CD14-positive monocyte (primary cell): ENCODE data around the gene IVD. TPM values are rescaled to one million over a fixed set of nuclear protein-coding genes. Genes with fewer than 3 reads are reported as not detected.

ENCODE experiments used
- DNase-seq, 3 donors: peaks; one replicate each; pipeline ENCODE4 v3.0.0-alpha.2; 2011 to 2022
- H2AFZ ChIP-seq: 2 replicates; pipeline ENCODE4 v1.6.0; 2012; ENCODE audit warnings: mild to moderate bottlenecking, low read depth, low read length, inconsistent platforms; ENCODE audit not compliant: insufficient read depth, poor library complexity, severe bottlenecking
- H3K27ac ChIP-seq, 2 donors: 1 replicate in 1 of 2; 2 replicates in 1 of 2; pipeline ENCODE4 v1.5.1; 2012 to 2013; ENCODE audit warnings: low read length in 2 of 2, control low read depth in 1 of 2, inconsistent platforms in 1 of 2, low read depth in 1 of 2, mild to moderate bottlenecking in 1 of 2
- H3K27me3 ChIP-seq, 2 donors: one replicate each; pipeline versions ENCODE4 v1.6.0 to v1.6.1; 2011 to 2013; ENCODE audit warnings: low read length in 2 of 2; ENCODE audit not compliant: control insufficient read depth in 2 of 2, insufficient read depth in 2 of 2
- H3K36me3 ChIP-seq, 2 donors: replicated peaks in 1 of 2; 1 replicate in 1 of 2; 2 replicates in 1 of 2; pipeline versions ENCODE4 v1.5.1 to v1.6.1; 2012 to 2013; ENCODE audit warnings: low read length in 2 of 2, control low read depth in 1 of 2, inconsistent platforms in 1 of 2, mild to moderate bottlenecking in 1 of 2; ENCODE audit not compliant: insufficient read depth in 2 of 2, control insufficient read depth in 1 of 2
- H3K4me1 ChIP-seq, 2 donors: 1 replicate in 1 of 2; 2 replicates in 1 of 2; pipeline versions ENCODE4 v1.5.1 to v1.6.1; 2012 to 2013; ENCODE audit warnings: low read length in 2 of 2, control low read depth in 1 of 2, inconsistent platforms in 1 of 2, mild to moderate bottlenecking in 1 of 2, moderate library complexity in 1 of 2; ENCODE audit not compliant: insufficient read depth in 2 of 2, control insufficient read depth in 1 of 2
- H3K4me2 ChIP-seq: replicated peaks from 2 replicates; pipeline ENCODE3; 2012; ENCODE audit warnings: low read length, moderate library complexity, mild to moderate bottlenecking; ENCODE audit not compliant: poor library complexity, severe bottlenecking; ENCODE audit errors: extremely low read depth
- H3K4me3 ChIP-seq, 3 experiments: fragments of 200-600 bp in 1 of 3; sonication (generic) in 1 of 3; replicated peaks in 1 of 3; 1 replicate in 2 of 3; 2 replicates in 1 of 3; pipeline ENCODE4 v1.5.1; 2011 to 2013; ENCODE audit warnings: low read length in 3 of 3, mild to moderate bottlenecking in 3 of 3, control low read depth in 2 of 3, low read depth in 2 of 3, inconsistent platforms in 1 of 3, moderate library complexity in 1 of 3
- H3K79me2 ChIP-seq: 2 replicates; pipeline ENCODE4 v1.6.0; 2012; ENCODE audit warnings: mild to moderate bottlenecking, control low read depth, inconsistent platforms, low read length, moderate library complexity; ENCODE audit not compliant: insufficient read depth
- H3K9ac ChIP-seq: 2 replicates; pipeline ENCODE4 v1.6.0; 2017; ENCODE audit warnings: low read length, mild to moderate bottlenecking; ENCODE audit not compliant: insufficient read depth, poor library complexity, severe bottlenecking
- H3K9me3 ChIP-seq, 2 donors: replicated peaks in 1 of 2; 1 replicate in 1 of 2; 2 replicates in 1 of 2; pipeline versions ENCODE4 v1.5.1 to v1.6.1; 2012 to 2013; ENCODE audit warnings: low read length in 2 of 2, control low read depth in 1 of 2; ENCODE audit not compliant: control insufficient read depth in 1 of 2, insufficient read depth in 1 of 2
- H4K20me1 ChIP-seq: 2 replicates; pipeline ENCODE4 v1.6.0; 2012; ENCODE audit warnings: mild to moderate bottlenecking, low read length, control low read depth, moderate library complexity; ENCODE audit not compliant: insufficient read depth
- H3K27ac Mint-ChIP-seq, 7 donors: one replicate each; pipeline ENCODE4 v1.8.0; 2020; ENCODE audit warnings: mild to moderate bottlenecking in 7 of 7, mixed read lengths in 7 of 7, moderate library complexity in 6 of 7, inconsistent platforms in 2 of 7
- H3K27me3 Mint-ChIP-seq, 3 donors: one replicate each; pipeline ENCODE4 v1.8.0; 2021 to 2022; ENCODE audit warnings: low read depth in 3 of 3, mild to moderate bottlenecking in 3 of 3, mixed read lengths in 3 of 3, moderate library complexity in 3 of 3, inconsistent platforms in 1 of 3
- H3K36me3 Mint-ChIP-seq, 2 donors: one replicate each; pipeline ENCODE4 v1.8.0; 2020; ENCODE audit warnings: mixed read lengths in 2 of 2, inconsistent platforms in 1 of 2, mild to moderate bottlenecking in 1 of 2
- H3K4me1 Mint-ChIP-seq: one replicate; pipeline ENCODE4 v1.8.0; 2020; ENCODE audit warnings: mild to moderate bottlenecking, mixed read lengths
- H3K4me3 Mint-ChIP-seq, 2 donors: one replicate each; pipeline ENCODE4 v1.8.0; 2020; ENCODE audit warnings: mild to moderate bottlenecking in 2 of 2, mixed read lengths in 2 of 2, moderate library complexity in 1 of 2
- H3K9me3 Mint-ChIP-seq, 7 donors: one replicate each; pipeline ENCODE4 v1.8.0; 2020 to 2022; ENCODE audit warnings: mixed read lengths in 7 of 7, mild to moderate bottlenecking in 6 of 7, moderate library complexity in 6 of 7, inconsistent platforms in 2 of 7
- CTCF ChIP-seq: fragments of 200-600 bp; IDR thresholded peaks from one replicate; pipeline ENCODE4 v1.8.0; 2022; ENCODE audit warnings: antibody characterized with exemption, mild to moderate bottlenecking
- WGBS: methylation state at CpG from one replicate; pipeline ENCODE4 v1.1.5; 2013; ENCODE audit warnings: missing lambda C conversion rate; ENCODE audit not compliant: insufficient coverage; 5-methylcytosine and 5-hydroxymethylcytosine counted together
- intact Hi-C, 2 donors: fragments of 100-400 bp; cut with micrococcal nuclease; formaldehyde crosslinking; loops; one replicate each; pipeline versions ENCODE4 v1.15.0 to v1.15.1; 2023
- polyA plus RNA-seq, 3 donors: library from polyadenylated mRNA; depleted of rRNA in 1 of 3; unstranded in 2 of 3; stranded (reverse) in 1 of 3; fragments of 300-500 nt in 2 of 3; fragments of >200 nt in 1 of 3; fragmentation: Illumina TruSeq in 2 of 3; gene quantifications; 1 replicate in 2 of 3; 2 replicates in 1 of 3; pipeline ENCODE4 v1.2.3, GENCODE V29; 2012 to 2021

Gene IVD
- polyA plus RNA-seq, 3 donors, result 28.6 to 46.3 (median 31.3) TPM

GRCh38 chr15:40467261-40467615, 61.6 kb downstream of the IVD start:
- H2AFZ ChIP-seq, result no peak overlapping the region
- no peaks in the 10 kb centered on the region for H4K20me1 ChIP-seq
- peaks cover 20% of the 10 kb centered on the region for H3K4me1 Mint-ChIP-seq
- peaks cover 12 to 31% of the 10 kb centered on the region in 2 donors for H3K4me1 ChIP-seq
- no peak for TF ChIP-seq CTCF
- peaks cover 0 to 4% (median 3%) of the 10 kb centered on the region in 3 donors for H3K27me3 Mint-ChIP-seq
- no peak for DNase-seq
- no peak overlapping the region for H3K4me3 ChIP-seq
- peaks cover 0 to 2% (median 0%) of the 10 kb centered on the region in 7 donors for H3K9me3 Mint-ChIP-seq
- H3K9ac ChIP-seq, result no peak overlapping the region
- peaks cover 26 to 39% of the 10 kb centered on the region in 2 donors for H3K36me3 ChIP-seq
- no peaks in the 10 kb centered on the region for H3K9me3 ChIP-seq
- no peaks in the 10 kb centered on the region for H3K27me3 ChIP-seq
- H3K36me3 Mint-ChIP-seq, result peaks cover 32 to 51% of the 10 kb centered on the region in 2 donors
- H3K79me2 ChIP-seq, result peaks cover 6% of the 10 kb centered on the region
- intact Hi-C loops, result no loop called here
- no peak overlapping the region for H3K4me3 Mint-ChIP-seq
- no peak overlapping the region for H3K27ac ChIP-seq
- peak overlapping the region in 2 of 7 donors; percentile 60 to 83 for H3K27ac Mint-ChIP-seq
- H3K4me2 ChIP-seq, result no peak overlapping the region

GRCh38 chr15:40468898-40469331, 63.3 kb downstream of the IVD start:
- Histone ChIP-seq H2AFZ (no peak overlapping the region), H3K36me3 (peaks cover 17 to 27% of the 10 kb centered on the region in 2 donors), H3K4me2 (no peak overlapping the region), H3K79me2 (peaks cover 10% of the 10 kb centered on the region), H4K20me1 (no peaks in the 10 kb centered on the region), H3K4me1 (peaks cover 13 to 34% of the 10 kb centered on the region in 2 donors), H3K9ac (no peak overlapping the region), H3K27ac (peak overlapping the region in 1 of 2 donors; percentile 84), H3K4me3 (no peak overlapping the region), H3K27me3 (no peaks in the 10 kb centered on the region), H3K9me3 (no peaks in the 10 kb centered on the region)
- H3K4me3 Mint-ChIP-seq, result no peak overlapping the region
- intact Hi-C loops, result no loop called here
- 100% methylated on average over 1 of the region's 4 CpGs for WGBS
- H3K4me1 Mint-ChIP-seq, result peaks cover 27% of the 10 kb centered on the region
- H3K27ac Mint-ChIP-seq, result peak overlapping the region in 3 of 7 donors; percentile 3 to 62 (median 27)
- H3K36me3 Mint-ChIP-seq, result peaks cover 23 to 36% of the 10 kb centered on the region in 2 donors
- peaks cover 0 to 4% (median 4%) of the 10 kb centered on the region in 3 donors for H3K27me3 Mint-ChIP-seq
- no peak for TF ChIP-seq CTCF
- peaks cover 0 to 2% (median 0%) of the 10 kb centered on the region in 7 donors for H3K9me3 Mint-ChIP-seq
- no peak for DNase-seq
